Keratinocyte (primary cell): ENCODE measurements around the gene STRN3. TPM values are rescaled to one million over a fixed set of nuclear protein-coding genes. Genes with fewer than 3 reads are reported as not detected.
"Not testable (repeated sequence)": the region's sequence is repeated elsewhere in the genome, so short reads cannot be mapped to it uniquely, and the experiment has no call there.

Experiments used
- DNase-seq: peaks from one replicate; pipeline ENCODE4 v3.0.0-alpha.2; 2011; ENCODE audit warnings: low read depth, missing footprints, low spot score
- FAIRE-seq: peaks from 2 replicates; lab custom pipeline; 2011; peaks lifted over from hg19 to GRCh38; lab: Jason Lieb, UNC
- H2AFZ ChIP-seq: 2 replicates; pipeline ENCODE4 v1.6.0; 2012; ENCODE audit warnings: low read length, control low read depth, inconsistent platforms; ENCODE audit not compliant: control insufficient read depth
- H3K27ac ChIP-seq: 2 replicates; pipeline ENCODE4 v1.5.1; 2011; ENCODE audit warnings: low read length; ENCODE audit not compliant: control insufficient read depth, insufficient read depth
- H3K27me3 ChIP-seq: 3 replicates; pipeline ENCODE4 v1.6.0; 2011; ENCODE audit warnings: low read length; ENCODE audit not compliant: control insufficient read depth, insufficient read depth; ENCODE audit errors: extremely low read depth
- H3K36me3 ChIP-seq, 2 experiments: 2 replicates in 1 of 2; 3 replicates in 1 of 2; pipeline ENCODE4 v1.5.1; 2011; ENCODE audit warnings: low read length in 2 of 2, mild to moderate bottlenecking in 1 of 2; ENCODE audit not compliant: control insufficient read depth in 2 of 2, insufficient read depth in 2 of 2; ENCODE audit errors: extremely low read depth in 1 of 2
- H3K4me1 ChIP-seq: 3 replicates; pipeline ENCODE4 v1.5.1; 2011; ENCODE audit warnings: low read length; ENCODE audit not compliant: control insufficient read depth, insufficient read depth; ENCODE audit errors: extremely low read depth
- H3K4me2 ChIP-seq: 3 replicates; pipeline ENCODE4 v1.6.0; 2011; ENCODE audit warnings: low read depth, low read length; ENCODE audit not compliant: control insufficient read depth, insufficient read depth; ENCODE audit errors: extremely low read depth
- H3K4me3 ChIP-seq, 3 experiments: fragments of 200-600 bp in 1 of 3; sonication (generic) in 1 of 3; 2 replicates in 2 of 3; 3 replicates in 1 of 3; pipeline ENCODE4 v1.5.1; 2011 to 2016; ENCODE audit warnings: low read length in 3 of 3, mild to moderate bottlenecking in 3 of 3, control low read depth in 2 of 3, inconsistent platforms in 1 of 3, low read depth in 1 of 3, mixed read lengths in 1 of 3, mixed run types in 1 of 3, moderate library complexity in 1 of 3; ENCODE audit not compliant: control insufficient read depth in 2 of 3, insufficient read depth in 2 of 3; ENCODE audit errors: extremely low read depth in 1 of 3
- H3K79me2 ChIP-seq: 2 replicates; pipeline ENCODE4 v1.6.0; 2012; ENCODE audit warnings: low read length; ENCODE audit not compliant: control insufficient read depth, insufficient read depth
- H3K9ac ChIP-seq: 3 replicates; pipeline ENCODE4 v1.6.0; 2011; ENCODE audit warnings: low read length; ENCODE audit not compliant: control insufficient read depth, insufficient read depth; ENCODE audit errors: extremely low read depth
- H3K9me1 ChIP-seq: 3 replicates; pipeline ENCODE4 v1.6.0; 2011; ENCODE audit warnings: low read length; ENCODE audit not compliant: control insufficient read depth, insufficient read depth; ENCODE audit errors: extremely low read depth
- H3K9me3 ChIP-seq: 2 replicates; pipeline ENCODE4 v1.5.1; 2012; ENCODE audit warnings: low read depth, low read length; ENCODE audit not compliant: control insufficient read depth
- H4K20me1 ChIP-seq: 3 replicates; pipeline ENCODE4 v1.6.0; 2011; ENCODE audit warnings: low read length; ENCODE audit not compliant: control insufficient read depth, insufficient read depth; ENCODE audit errors: extremely low read depth
- EZH2 ChIP-seq: IDR thresholded peaks from one replicate; pipeline ENCODE4 v1.6.1; 2012; ENCODE audit warnings: inconsistent platforms, mild to moderate bottlenecking, low read length, moderate library complexity
- dilution Hi-C: fragments of 300-500 bp; cut with MboI; formaldehyde crosslinking; loops from one replicate; pipeline ENCODE4 v1.7.0; 2020; ENCODE audit warnings: low sequenced_read_pairs; ENCODE audit not compliant: extremely low pct_ligation_motif_present
- polyA plus RNA-seq, 5 experiments: library from polyadenylated mRNA; depleted of rRNA in 3 of 5; stranded (reverse) in 3 of 5; stranded (forward) in 1 of 5; unstranded in 1 of 5; fragments of >200 nt; gene quantifications; 1 replicate in 1 of 5; 2 replicates in 3 of 5; 3 replicates in 1 of 5; pipeline versions ENCODE4 v1.2.1 to v1.2.3, GENCODE V29; 2011 to 2012; ENCODE audit warnings: missing spikeins in 2 of 5, low read depth in 1 of 5, low replicate concordance in 1 of 5
- TF ChIP-seq, protein P1 (sequence below), 3 experiments: IDR thresholded peaks in 1 of 3; conservative IDR thresholded peaks in 1 of 3; optimal IDR thresholded peaks in 1 of 3; 2 replicates in 2 of 3; 3 replicates in 1 of 3; pipeline versions ENCODE3 to v1.5.1; 2011; ENCODE audit warnings: low read length in 3 of 3, mild to moderate bottlenecking in 3 of 3, moderate library complexity in 2 of 3, control low read depth in 1 of 3, inconsistent platforms in 1 of 3; ENCODE audit not compliant: insufficient read depth in 2 of 3; ENCODE audit errors: extremely low read depth in 1 of 3

The STRN3 gene
- polyA plus RNA-seq, 1 donor (not counting 4 experiments of a cell fraction or from before 2014, with no cell fraction given), result 38.1 TPM

DNA sequence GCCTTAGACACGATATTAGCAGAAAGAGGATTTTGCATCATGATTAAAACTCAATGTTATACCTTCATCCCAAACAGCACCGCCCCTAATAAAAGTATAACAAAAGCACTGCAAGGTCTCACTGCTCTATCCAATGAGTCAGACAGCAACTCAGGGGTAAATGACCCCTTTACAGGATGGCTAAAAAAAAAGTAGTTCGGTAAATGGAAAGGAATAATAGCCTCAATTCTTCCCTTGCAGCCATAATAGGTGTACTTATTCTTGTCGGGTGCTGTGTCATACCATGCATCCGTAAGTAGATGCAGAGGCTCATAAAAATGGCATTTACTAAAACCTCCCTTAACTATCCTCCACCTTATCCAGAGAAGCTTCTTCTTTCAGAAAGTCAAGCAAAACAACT is 54.6 kb downstream of the STRN3 start:
- Histone ChIP-seq H3K27me3 (no peaks in the 10 kb centered on the region), H3K9me3 (peaks cover 3% of the 10 kb centered on the region), H3K4me1 (no peaks in the 10 kb centered on the region), H4K20me1 (peaks cover 11% of the 10 kb centered on the region), H3K4me3 (no peak overlapping the region), H3K79me2 (peaks cover 100% of the 10 kb centered on the region), H3K9ac (no peak overlapping the region), H3K36me3 (peaks cover 0 to 3% of the 10 kb centered on the region in 2 experiments), H3K4me2 (no peak overlapping the region), H2AFZ (no peak overlapping the region), H3K9me1 (no peaks in the 10 kb centered on the region), H3K27ac (no peak overlapping the region)
- TF ChIP-seq, protein P1, sequence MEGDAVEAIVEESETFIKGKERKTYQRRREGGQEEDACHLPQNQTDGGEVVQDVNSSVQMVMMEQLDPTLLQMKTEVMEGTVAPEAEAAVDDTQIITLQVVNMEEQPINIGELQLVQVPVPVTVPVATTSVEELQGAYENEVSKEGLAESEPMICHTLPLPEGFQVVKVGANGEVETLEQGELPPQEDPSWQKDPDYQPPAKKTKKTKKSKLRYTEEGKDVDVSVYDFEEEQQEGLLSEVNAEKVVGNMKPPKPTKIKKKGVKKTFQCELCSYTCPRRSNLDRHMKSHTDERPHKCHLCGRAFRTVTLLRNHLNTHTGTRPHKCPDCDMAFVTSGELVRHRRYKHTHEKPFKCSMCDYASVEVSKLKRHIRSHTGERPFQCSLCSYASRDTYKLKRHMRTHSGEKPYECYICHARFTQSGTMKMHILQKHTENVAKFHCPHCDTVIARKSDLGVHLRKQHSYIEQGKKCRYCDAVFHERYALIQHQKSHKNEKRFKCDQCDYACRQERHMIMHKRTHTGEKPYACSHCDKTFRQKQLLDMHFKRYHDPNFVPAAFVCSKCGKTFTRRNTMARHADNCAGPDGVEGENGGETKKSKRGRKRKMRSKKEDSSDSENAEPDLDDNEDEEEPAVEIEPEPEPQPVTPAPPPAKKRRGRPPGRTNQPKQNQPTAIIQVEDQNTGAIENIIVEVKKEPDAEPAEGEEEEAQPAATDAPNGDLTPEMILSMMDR (optimal IDR thresholded peaks at IDR 0.05 in 1 of 3, IDR thresholded peaks at IDR 0.05 in 1 of 3, conservative IDR thresholded peaks at IDR 0.05 in 1 of 3; ENCODE audit: extremely low read depth in 1 of 3, insufficient read depth in 2 of 3, low read length in 3 of 3), result no peak
- no peak for TF ChIP-seq EZH2
- dilution Hi-C loops, result no loop called here
- FAIRE-seq (no peak), DNase-seq (no peak)

DNA sequence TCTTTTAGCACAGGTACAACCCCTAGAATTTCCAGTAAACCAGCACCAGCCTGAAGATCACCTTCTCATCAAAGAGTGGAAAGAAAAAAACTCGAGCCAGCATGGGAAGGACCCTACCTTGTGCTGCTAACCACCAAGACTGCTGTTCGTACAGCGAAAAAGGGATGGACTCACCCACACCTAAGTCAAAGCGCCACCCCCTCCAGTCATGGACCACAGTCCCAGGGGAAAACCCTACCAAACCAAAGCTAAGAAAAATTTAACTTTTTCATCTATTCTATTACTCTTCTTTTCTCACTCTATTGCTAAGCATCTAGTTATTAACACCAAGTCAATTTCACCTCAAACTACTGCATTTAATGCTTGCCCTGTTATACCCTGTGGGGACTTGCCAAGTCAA is 56.4 kb downstream of the STRN3 start:
- Histone ChIP-seq H3K79me2 (peaks cover 100% of the 10 kb centered on the region), H4K20me1 (peaks cover 10% of the 10 kb centered on the region)
- H3K9ac ChIP-seq, H2AFZ ChIP-seq, H3K27ac ChIP-seq, H3K27me3 ChIP-seq, H3K9me3 ChIP-seq, dilution Hi-C loops, DNase-seq, H3K9me1 ChIP-seq, FAIRE-seq, H3K4me3 ChIP-seq, H3K4me1 ChIP-seq, H3K4me2 ChIP-seq, H3K36me3 ChIP-seq: not testable (repeated sequence)

DNA sequence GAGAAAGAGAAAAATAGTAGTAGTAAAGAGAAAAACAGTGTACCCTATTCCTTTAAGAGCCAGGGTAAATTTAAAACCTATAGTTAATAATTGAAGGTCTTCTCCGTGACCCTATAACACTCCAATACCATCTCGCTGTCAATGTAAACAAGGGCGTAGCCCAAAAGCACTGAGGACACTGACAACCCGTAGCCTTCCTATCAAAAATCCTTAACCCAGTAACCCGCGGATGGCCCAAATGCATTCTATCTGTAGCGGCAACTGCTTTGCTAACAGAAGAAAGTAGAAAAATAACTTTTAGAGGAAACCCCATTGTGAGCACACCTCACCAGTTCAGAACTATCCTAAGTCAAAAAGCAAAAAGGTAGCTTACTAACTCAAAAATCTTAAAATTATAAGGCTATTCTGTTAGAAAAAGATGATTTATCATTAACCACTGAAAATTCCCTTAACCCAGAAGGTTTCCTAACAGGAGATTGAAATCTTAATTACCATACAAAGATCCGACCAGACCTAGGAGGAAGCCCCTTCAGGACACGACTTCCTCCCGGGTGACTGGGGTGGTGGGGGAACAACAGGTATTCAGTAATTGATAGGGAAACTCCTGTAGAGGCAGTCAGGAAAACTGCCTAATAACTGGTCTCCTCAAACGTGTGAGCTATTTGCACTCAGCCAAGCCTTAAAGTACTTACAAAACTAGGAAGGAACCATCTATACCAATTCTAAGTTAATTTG is 58.6 kb downstream of the STRN3 start:
- peaks cover 99% of the 10 kb centered on the region for H3K79me2 ChIP-seq
- H3K4me1 ChIP-seq, H2AFZ ChIP-seq, H3K9ac ChIP-seq, H3K27me3 ChIP-seq, H3K36me3 ChIP-seq, DNase-seq, H3K9me1 ChIP-seq, H3K4me3 ChIP-seq, dilution Hi-C loops, H3K27ac ChIP-seq, H3K4me2 ChIP-seq, H3K9me3 ChIP-seq, FAIRE-seq: not testable (repeated sequence)
- peaks cover 12% of the 10 kb centered on the region for H4K20me1 ChIP-seq
